Stimulated activated CD4-positive, alpha-beta T cell treated with anti-CD3 and anti-CD28 coated beads, TNF-alpha, amount 100 ng/mL, for 24 hours (primary cell): ENCODE data around the gene CA6.
"Not testable (repeated sequence)": the region's sequence is repeated elsewhere in the genome, so short reads cannot be mapped to it uniquely, and the experiment has no call there.

ENCODE experiments used
- DNase-seq, 3 experiments: peaks; one replicate each; pipeline ENCODE4 v3.0.0-alpha.2; 2020; ENCODE audit warnings: low read depth in 3 of 3

CA6 gene

DNA sequence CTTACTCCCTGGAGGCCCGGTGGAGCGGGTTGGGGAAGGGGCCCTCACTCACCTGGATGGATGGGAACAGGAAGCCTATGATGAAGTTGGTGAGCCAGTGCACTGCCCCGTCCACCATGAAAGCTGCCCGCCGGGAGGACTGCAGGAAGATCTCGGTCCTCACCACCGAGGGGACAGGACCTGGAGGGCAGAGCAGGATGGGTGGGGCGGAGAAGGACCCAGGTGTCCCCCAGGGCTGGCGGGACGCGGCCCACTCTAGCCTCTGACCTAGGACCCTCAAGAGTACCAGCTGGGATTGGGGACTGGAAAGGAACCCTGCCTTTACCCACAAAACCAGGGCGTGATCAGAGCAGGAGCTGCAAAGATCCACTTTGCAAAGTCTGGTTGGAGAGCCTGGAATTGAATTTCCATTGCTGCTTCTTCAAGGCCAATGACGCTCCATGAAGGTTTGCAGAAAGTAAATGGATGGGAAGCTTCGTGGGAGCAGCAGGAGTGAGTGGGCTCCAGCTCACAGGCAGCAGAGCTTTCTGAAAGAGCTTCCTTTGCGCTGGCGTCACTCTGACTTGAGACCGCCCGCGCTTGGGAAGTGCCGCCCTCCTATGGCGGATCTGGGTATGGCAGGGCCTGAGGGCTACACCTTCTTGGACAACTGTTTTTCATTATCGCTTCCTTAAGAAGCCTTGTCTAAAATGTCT lies 59.2 kb downstream of the CA6 start:
- peak; percentile 61 to 83 (median 73) for DNase-seq

DNA sequence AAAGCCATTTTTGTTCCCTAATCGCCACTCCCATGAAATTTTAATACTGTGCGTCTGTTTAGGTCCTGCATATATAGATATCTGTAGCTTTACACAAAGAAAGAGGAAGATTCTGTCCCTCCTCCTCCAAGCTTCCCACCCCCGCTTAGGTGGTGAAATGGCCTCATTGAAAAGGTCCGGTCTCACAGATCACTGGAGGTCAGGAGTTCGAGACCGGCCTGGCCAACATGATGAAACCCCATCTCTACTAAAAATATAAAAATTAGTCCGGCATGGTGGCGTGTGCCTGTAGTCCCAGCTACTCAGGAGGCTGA lies 59.7 kb downstream of the CA6 start:
- DNase-seq = no peak

DNA sequence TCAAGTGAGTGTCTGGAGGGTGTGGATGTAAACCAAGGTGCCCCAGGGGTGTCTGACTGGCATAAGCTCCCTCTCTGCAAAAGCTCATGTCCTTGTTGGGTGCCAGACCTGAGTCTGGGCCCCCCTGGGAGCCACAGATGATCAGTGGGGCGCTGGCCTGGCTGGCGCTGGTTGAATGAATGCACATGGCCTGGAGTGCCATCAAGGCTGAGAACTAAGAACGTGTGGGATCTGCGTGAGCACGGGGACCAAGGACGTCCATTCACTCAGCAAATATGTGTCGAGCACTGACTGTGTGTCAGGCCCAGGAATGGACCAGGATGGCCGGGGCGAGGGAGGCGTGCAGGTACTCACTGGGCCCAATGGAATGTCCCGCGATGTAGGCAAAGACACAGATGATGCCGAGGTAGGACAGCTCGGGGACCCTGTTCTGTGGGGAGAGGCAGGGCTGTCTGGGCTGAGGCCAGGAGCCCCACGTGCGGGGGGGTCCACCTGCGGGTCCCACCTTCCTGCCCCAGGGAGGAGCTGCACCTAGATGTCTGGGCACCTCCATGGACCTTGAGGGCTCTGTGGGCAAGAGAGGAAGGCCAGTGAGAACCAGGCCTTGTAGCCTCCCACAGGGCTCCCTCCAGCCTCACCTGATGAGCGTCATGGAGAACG lies 61.4 kb downstream of the CA6 start:
- no peak for DNase-seq

DNA sequence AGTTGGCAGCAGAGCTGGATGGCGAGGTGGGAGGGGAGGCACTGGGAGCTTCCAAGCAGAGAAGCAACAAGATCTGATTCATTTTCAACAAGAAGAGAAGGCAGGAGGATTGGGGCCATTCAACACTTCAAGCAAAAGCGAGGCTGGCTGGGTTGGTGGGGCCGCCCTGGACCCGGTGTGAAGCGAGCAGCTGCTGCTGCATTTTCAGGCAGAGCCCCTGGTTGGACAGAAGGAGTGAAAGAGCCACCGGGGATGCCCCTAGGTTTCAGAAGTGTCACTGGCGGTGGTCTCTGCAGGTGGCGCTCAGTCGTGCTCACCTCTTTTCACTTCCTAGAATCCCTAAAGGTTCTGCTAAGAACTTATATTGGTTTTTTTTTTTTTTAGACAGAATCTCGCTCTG lies 62.6 kb downstream of the CA6 start:
- DNase-seq = no peak

DNA sequence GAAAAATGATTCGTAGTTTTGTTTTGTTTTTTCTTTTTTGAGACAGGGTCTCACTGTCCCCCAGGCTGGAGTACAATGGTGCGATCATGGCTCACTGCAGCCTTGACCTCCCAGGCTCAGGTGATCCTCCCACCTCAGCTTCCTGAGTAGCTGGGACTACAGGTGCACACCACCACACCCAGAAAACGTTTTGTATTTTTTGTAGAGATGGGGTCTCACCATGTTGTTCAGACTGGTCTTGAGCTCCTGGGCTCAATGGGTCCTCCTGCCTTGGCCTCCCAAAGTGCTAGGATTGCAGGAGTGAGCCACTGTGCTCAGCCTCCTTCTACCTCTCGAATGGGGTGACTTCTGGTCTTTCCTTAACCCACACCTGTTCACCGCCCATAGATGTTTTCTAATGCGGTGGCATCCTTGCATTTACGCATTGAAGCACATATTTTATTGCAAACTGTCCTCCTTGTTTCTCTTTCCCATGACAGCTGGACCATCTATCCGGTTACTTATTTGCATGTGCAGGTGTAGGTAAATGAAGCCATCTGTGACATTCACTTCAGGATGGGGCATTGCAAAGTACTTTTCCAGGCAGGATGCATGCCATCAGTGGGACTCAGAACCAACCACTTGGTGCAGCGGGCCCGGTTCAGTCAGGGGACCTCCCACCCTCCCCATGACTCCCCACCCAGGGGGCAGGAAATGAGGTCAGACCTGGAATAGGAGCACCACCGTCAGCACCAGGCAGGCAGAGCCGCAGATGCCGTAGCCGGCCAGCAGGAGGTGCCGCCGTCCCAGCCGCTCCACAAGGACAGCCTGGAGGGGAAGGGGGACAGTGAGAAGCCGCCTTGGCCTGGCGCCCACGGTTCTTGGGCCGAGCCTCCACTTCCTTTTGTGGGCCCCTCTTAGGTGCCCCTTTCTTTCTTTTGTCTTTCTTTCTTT lies 64.0 kb downstream of the CA6 start:
- peak in 1 of 3 experiments; percentile 33 for DNase-seq

DNA sequence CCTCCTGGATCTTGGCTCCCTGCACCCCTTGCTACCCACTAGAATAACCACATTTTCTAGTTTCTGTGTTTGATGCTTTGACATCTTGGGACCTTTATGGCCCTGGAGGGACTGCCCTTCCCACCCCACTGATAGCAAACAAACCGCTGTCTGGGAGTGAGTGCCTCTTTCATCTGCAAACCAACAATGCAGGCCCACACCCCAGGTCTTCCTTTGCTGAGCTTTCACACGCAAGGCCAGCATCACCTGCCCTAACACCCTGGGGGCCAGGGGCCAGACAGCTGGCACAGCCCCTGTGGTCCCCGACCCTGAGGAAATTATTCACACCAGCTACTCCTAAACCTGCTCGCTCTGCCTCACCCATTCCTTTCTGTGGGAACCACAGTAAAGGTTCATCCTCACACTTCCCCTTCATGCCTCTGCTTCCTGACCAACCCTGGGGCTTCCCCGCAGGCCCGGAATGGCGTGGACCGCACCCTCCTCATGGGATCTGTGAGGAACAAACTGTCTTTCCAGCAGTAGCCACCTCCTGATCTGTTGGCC lies 65.2 kb downstream of the CA6 start:
- no peak for DNase-seq

DNA sequence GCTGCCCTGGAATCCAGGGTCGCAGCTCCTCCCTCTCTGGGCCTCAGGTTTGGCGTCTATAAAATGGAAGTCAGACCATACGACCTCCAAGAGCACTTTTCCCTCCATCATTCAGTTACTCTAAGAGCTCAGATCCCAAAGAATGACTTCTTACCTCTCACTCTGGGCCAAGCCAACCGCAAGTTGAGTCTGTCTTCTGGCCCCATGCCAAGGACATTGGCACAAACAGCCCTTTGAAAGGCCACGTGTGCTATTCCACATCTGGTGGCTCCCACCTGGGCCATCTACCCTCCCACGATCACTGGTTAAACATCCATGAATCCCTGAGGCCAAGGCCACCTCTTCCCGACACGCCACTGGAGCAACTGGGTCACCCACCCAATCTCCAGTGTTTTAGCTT lies 68.2 kb downstream of the CA6 start:
- no peak for DNase-seq

DNA sequence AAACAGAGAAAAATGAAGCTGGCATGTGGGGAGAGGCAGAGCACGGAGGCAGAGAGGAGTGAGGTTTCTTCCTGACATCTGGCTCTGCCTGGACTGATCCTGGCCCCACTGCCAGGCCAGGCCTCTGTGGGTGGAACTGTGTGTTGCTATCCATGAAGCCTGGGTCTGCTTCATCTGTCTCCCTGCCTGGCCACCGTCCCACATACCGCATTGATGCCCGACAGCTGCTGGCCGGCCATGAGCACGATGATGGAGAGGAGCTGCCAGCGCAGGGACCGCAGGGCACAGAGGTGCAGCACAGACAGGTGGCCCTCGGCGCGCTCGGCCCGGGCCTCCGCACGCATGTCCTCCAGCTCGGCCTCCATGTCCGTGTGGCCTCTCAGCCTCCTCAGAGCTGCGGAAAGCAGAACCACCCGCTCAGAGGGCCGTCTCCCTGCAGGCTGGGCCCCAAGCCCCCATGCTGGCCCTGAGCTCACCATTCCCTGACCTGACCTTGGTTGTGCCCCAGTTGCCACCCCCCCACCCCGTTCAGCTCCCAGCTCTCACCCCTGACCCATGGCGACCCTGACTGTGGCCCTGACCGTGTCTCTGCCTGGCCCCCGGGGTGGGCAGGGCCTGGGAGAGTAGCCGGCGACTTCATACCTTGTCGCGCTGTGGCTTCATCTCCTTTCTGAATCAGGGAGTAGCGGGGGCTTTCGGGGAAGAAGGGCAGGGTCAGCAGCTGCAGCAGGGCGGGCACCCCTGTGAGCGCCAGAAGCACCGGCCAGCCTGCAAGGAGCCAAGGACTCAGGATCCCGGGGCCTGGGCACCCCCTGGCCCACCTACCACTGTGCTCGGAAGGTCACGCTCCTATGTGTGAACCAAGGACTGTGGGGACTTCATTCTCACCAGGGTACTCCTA lies 69.1 kb downstream of the CA6 start:
- DNase-seq = no peak

DNA sequence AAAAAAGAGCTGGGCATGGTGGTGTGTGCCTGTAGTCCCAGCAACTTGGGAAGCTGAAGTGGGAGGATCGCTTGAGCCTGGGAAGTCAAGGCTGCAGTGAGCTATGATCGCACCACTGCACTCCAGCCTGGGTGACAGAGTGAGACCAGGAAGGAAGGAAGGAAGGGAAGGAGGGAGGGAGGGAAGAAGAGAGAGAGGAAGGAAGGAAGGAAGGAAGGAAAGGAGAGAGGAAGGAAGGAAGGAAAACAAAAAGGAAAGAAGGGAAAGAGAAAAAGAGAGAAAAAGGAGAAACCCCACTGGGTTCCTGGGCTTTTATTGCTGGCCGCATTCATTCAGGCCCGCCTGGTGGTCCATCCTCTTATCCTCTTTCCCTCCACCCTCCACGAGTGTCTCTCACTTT lies 70.8 kb downstream of the CA6 start:
- DNase-seq = no peak

DNA sequence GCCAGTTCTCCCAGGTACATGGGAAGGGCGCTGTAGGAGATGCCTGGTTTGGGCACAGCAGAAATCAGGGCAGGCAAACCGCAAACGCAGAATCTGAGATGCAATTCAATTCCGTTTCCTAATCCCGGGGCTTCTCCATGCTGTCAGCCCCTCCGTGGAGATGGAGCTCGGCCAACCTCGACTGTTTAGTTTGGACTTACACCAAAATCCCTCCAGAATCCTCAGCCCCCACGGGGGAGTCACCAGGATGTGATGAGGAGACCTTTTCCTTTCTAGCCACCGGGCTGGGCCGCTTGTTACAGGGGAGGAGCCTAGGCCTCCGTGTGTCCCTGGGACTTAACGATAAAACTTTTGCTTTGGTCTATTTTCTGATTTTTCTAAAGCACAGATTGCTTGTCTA lies 72.7 kb downstream of the CA6 start:
- DNase-seq = no peak

DNA sequence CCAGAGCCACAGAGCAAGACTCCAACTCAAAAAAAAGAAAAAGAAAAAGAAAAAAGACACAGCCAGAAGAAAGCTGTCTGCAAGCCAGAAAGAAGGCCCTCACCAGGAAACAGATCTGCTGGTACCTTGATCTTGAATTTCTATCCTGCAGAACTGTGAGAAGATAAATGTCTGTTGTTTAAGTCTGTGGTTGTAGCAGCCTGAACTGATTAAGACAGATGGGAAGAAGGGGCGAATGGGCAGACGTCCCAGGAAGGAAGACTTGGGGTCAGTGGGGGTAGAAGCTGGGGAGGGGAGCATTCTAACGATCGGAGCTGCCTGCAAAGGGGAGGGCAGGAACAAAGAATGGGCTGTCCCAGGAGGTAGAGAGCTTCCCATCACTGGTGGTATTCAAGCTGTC lies 74.2 kb downstream of the CA6 start:
- no peak for DNase-seq

DNA sequence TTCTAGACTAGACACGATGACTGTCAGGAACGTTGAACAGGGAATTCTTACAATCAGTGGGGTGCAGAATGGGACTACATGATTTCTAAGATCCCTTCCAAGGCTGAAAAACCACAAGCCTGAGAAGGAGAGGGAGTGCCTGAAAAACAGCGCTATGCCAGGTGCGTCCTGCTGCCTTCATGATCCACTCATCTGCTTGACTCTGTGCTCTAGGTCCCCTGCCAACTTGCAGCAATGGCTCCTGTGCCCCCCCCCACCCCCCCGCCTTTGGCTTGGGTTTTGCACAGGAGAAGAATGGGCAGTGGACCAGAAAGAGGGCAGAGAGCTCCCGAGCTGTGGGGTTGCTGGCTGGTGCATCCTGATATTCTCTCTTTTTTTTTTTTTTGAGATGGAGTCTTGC lies 74.6 kb downstream of the CA6 start:
- DNase-seq = no peak

DNA sequence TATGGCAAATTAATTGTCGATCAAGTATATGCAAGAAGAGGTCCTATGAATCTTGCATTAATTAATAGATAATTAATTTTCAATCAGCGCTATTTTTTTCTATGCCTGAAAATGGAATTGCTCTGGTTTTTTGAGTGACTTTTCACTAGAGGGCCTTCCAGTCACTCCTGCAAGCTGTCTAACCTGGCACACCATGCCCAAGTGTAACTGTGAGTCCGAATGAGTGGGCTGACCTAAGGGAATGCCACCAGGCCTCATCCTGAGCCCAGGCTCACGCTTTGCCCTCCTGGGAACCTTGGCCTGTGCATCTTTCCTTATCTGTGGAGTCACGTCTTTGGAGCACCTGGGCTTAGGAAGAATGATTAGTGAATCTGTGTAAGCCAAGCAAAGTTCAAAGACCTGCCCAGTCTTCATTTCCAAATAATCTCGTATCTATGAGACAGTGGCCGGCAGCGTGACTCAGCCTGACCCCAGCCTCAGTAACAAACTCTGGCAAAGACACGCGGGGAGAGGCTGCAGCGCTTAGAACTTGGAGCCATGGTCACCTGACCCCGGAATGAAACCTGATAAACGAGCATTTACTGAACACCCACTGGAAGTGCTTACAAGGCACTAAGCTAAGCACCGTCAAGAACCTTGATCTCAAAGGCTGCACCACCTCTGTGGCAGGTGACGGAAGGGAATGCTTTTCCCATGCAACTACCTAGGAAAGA lies 76.5 kb downstream of the CA6 start:
- not testable (repeated sequence) for DNase-seq

DNA sequence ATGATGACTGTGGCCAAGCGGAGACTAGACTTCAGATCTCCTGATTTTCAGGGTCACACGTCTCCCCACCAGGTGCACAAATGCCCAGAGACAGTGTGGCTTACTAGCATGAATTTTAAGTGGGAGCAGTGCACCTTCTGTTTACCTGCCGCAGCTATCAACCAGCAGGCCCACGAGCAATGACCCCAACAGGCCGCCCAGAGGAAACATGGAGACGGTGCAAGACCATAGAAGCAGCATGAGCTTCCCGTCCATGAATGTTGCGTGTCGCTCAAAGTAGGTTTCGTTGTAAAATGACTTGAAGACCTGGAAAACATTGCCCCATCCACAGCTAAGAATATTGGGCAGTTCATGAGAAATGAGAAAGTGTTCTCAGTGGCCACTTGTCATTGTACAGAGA lies 77.1 kb downstream of the CA6 start:
- no peak for DNase-seq
